Sigmoid colon (tissue), 7 donors: Measurements from ENCODE around the gene DIAPH2. TPM values are rescaled to one million over a fixed set of nuclear protein-coding genes. Genes with fewer than 3 reads are reported as not detected.

ENCODE experiments used
- DNase-seq: peaks from one replicate; pipeline ENCODE4 v3.0.0-alpha.2; 2019
- H3K27ac ChIP-seq, 4 donors: fragments of 200-600 bp; sonication (generic); one replicate each; pipeline ENCODE4 v1.5.1; 2016 to 2019; ENCODE audit warnings: mild to moderate bottlenecking in 1 of 4
- H3K27me3 ChIP-seq, 3 donors: fragments of 200-600 bp; sonication (generic); one replicate each; pipeline ENCODE4 v1.5.1; 2019; ENCODE audit warnings: mild to moderate bottlenecking in 1 of 3
- H3K36me3 ChIP-seq, 4 donors: fragments of 200-600 bp; sonication (generic); one replicate each; pipeline ENCODE4 v1.5.1; 2016 to 2019
- H3K4me1 ChIP-seq, 4 donors: fragments of 200-600 bp; sonication (generic); one replicate each; pipeline ENCODE4 v1.5.1; 2017 to 2019
- H3K4me3 ChIP-seq, 4 donors: fragments of 200-600 bp; sonication (generic); one replicate each; pipeline ENCODE4 v1.5.1; 2017 to 2019; ENCODE audit warnings: mild to moderate bottlenecking in 2 of 4, moderate library complexity in 1 of 4
- H3K9me3 ChIP-seq, 4 donors: fragments of 200-600 bp in 3 of 4; sonication (generic) in 3 of 4; one replicate each; pipeline versions ENCODE4 v1.5.1 to v1.6.1; 2013 to 2019
- EP300 ChIP-seq, 4 donors: sonication (generic); formaldehyde crosslinking; IDR thresholded peaks; one replicate each; pipeline ENCODE4 v1.6.1; 2017; ENCODE audit warnings: antibody characterized with exemption in 4 of 4
- POLR2A ChIP-seq, 2 donors: fragments of 450-650 bp; IDR thresholded peaks; one replicate each; pipeline ENCODE4 v1.6.1; 2016; ENCODE audit warnings: antibody characterized with exemption in 2 of 2, mild to moderate bottlenecking in 2 of 2, moderate library complexity in 2 of 2
- POLR2AphosphoS5 ChIP-seq, 4 donors: sonication (generic); formaldehyde crosslinking; IDR thresholded peaks; one replicate each; pipeline ENCODE4 v1.6.1; 2017; ENCODE audit warnings: antibody characterized with exemption in 4 of 4
- WGBS, 2 donors: extraction: QIAGEN DNeasy Blood & Tissue Kit; methylation state at CpG; one replicate each; pipeline ENCODE4 v1.1.7; 2013; 5-methylcytosine and 5-hydroxymethylcytosine counted together
- intact Hi-C: fragments of 100-400 bp; cut with DNase I; formaldehyde crosslinking; loops from one replicate; pipeline ENCODE4 v1.15.1; 2023
- polyA plus RNA-seq, 3 donors: library from polyadenylated mRNA; stranded (reverse); fragments of 200-250 nt; gene quantifications; one replicate each; pipeline ENCODE4 v1.2.3, GENCODE V29; 2013
- total RNA-seq, 4 donors: library from RNA; depleted of rRNA; stranded (reverse); fragments of >200 nt; gene quantifications; one replicate each; pipeline ENCODE4 v1.1.0, GENCODE V29; 2016
- TF ChIP-seq, protein P1 (sequence below), 4 experiments: fragments of 450-650 bp in 3 of 4; fragments of 200-600 bp in 1 of 4; IDR thresholded peaks; one replicate each; pipeline ENCODE4 v1.5.1; 2016 to 2019; ENCODE audit warnings: antibody characterized with exemption in 4 of 4, mild to moderate bottlenecking in 3 of 4, moderate library complexity in 2 of 4
- donor health status: healthy with polysubstance abuse.
- donor health status: Bipolar disorder and iron deficiency.
- donor health status: healthy.

Gene DIAPH2
- total and polyA plus RNA-seq, 7 donors = 6.6 to 31.3 (median 21.7) TPM

DNA sequence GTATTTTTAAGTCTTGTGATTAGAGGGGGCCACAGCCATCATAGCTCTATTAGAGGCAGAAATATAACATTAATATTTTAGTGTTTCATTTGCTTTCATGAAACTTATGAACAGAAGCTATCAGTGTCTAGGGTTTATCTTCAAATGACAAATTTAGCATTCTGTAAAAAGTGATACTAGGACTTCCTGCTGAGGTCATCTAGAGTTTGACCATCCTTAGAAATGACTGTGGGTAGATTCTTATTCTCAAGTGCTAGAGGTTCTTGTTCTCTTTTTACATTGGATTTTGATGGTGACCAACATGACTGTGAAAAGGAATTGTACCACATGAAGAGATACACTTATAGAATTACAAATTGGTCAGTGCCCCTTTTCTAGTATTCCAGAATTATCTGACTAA lies 767.6 kb downstream of the DIAPH2 start:
- Histone ChIP-seq H3K36me3 (no peaks in the 10 kb centered on the region), H3K9me3 (no peaks in the 10 kb centered on the region), H3K27ac (no peak overlapping the region), H3K27me3 (no peaks in the 10 kb centered on the region), H3K4me3 (no peak overlapping the region), H3K4me1 (no peaks in the 10 kb centered on the region)
- TF ChIP-seq EP300 (IDR thresholded peaks at IDR 0.05) = no peak
- TF ChIP-seq POLR2A (IDR thresholded peaks at IDR 0.05) = no peak
- TF ChIP-seq, protein P1, sequence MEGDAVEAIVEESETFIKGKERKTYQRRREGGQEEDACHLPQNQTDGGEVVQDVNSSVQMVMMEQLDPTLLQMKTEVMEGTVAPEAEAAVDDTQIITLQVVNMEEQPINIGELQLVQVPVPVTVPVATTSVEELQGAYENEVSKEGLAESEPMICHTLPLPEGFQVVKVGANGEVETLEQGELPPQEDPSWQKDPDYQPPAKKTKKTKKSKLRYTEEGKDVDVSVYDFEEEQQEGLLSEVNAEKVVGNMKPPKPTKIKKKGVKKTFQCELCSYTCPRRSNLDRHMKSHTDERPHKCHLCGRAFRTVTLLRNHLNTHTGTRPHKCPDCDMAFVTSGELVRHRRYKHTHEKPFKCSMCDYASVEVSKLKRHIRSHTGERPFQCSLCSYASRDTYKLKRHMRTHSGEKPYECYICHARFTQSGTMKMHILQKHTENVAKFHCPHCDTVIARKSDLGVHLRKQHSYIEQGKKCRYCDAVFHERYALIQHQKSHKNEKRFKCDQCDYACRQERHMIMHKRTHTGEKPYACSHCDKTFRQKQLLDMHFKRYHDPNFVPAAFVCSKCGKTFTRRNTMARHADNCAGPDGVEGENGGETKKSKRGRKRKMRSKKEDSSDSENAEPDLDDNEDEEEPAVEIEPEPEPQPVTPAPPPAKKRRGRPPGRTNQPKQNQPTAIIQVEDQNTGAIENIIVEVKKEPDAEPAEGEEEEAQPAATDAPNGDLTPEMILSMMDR (IDR thresholded peaks at IDR 0.05) = no peak
- TF ChIP-seq POLR2AphosphoS5 (IDR thresholded peaks at IDR 0.05) = no peak
- intact Hi-C loops = no loop called here
- DNase-seq = no peak

DNA sequence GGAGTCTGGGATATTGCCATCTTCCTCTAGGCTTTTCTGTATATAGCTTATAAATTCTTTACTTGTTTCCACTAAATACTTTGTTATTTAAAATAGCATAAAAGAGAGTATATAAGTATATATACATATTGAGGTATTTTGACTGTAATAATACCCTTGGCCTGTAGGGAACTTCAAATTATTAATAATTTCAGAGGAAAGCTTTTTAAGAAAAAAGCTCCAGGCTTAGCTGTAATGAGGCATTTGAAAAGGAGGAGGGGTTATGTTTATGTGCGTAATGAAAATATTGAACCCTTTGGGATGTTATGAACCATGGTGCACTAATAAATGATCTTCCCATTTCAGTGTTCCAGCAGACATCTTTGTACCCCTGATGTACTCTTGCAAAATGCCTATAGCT lies 777.1 kb downstream of the DIAPH2 start:
- no peak for DNase-seq

DNA sequence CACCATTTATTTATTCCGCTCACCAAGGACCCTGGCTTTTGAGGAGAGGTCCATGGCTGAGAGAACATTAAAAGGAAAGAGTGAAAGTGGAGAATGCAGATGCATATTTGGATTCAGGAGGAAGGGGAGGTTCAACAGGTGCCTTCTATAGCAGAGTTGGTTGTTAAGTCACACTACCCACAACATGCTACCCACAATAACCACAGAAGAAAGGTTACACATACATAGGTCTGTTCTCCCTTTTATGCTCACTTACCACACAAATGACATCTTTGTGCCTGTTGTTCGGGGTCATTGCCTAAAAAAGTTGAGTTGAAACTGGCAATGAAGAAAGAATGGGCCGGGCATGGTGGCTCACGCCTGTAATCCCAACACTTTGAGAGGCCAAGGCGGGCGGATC lies 786.4 kb downstream of the DIAPH2 start:
- TF ChIP-seq, protein P1 (IDR thresholded peaks at IDR 0.05) = no peak
- H3K4me3 ChIP-seq = no peak overlapping the region
- H3K36me3 ChIP-seq = no peaks in the 10 kb centered on the region
- H3K27me3 ChIP-seq = no peaks in the 10 kb centered on the region
- no peak overlapping the region for H3K27ac ChIP-seq
- DNase-seq = no peak
- 85 to 97% methylated on average over 5 to 6 of the region's 6 CpGs for WGBS, 2 donors
- H3K4me1 ChIP-seq = no peaks in the 10 kb centered on the region
- H3K9me3 ChIP-seq = no peaks in the 10 kb centered on the region
- intact Hi-C loops = no loop called here

More for the DNA sequence above, 777.1 kb downstream of the DIAPH2 start:
- no peak overlapping the region for H3K4me3 ChIP-seq
- no peaks in the 10 kb centered on the region for H3K27me3 ChIP-seq
- H3K27ac ChIP-seq = no peak overlapping the region
- WGBS, 2 donors = 100% methylated on average over 1 of the region's 1 CpG
- TF ChIP-seq POLR2A (IDR thresholded peaks at IDR 0.05) (no peak), EP300 (IDR thresholded peaks at IDR 0.05) (no peak), POLR2AphosphoS5 (IDR thresholded peaks at IDR 0.05) (no peak)
- TF ChIP-seq, protein P1 (IDR thresholded peaks at IDR 0.05) = no peak
- no peaks in the 10 kb centered on the region for H3K4me1 ChIP-seq
- intact Hi-C loops = no loop called here
- no peaks in the 10 kb centered on the region for H3K36me3 ChIP-seq
- H3K9me3 ChIP-seq = no peaks in the 10 kb centered on the region

DNA sequence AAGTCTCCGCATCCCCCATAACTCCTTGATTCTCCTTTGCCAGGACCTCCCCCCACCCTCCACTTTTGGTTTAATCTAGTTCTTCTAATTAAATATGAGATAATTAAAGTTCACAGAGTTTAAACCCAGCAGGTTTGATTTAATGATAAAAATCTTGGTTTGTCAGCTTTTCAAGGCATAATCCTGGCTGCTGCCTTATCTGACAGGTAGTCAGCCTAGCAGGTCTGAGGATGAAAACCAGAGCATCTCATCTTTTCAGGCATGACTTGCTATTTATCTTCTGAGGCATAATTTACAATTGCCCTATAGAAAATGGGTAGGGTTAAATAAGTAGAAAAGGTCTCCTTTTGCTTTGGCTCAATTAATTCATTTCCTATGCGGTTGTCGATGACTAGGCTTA lies 790.3 kb downstream of the DIAPH2 start:
- intact Hi-C loops = no loop called here
- H3K9me3 ChIP-seq = no peaks in the 10 kb centered on the region
- no peak for DNase-seq
- H3K27ac ChIP-seq = no peak overlapping the region
- H3K27me3 ChIP-seq = no peaks in the 10 kb centered on the region
- 96 to 99% methylated on average over 3 of the region's 3 CpGs for WGBS, 2 donors
- no peak overlapping the region for H3K4me3 ChIP-seq
- TF ChIP-seq EP300 (IDR thresholded peaks at IDR 0.05) = no peak
- TF ChIP-seq POLR2AphosphoS5 (IDR thresholded peaks at IDR 0.05) = no peak
- TF ChIP-seq, protein P1 (IDR thresholded peaks at IDR 0.05) = no peak
- TF ChIP-seq POLR2A (IDR thresholded peaks at IDR 0.05) = no peak
- no peaks in the 10 kb centered on the region for H3K4me1 ChIP-seq
- no peaks in the 10 kb centered on the region for H3K36me3 ChIP-seq

DNA sequence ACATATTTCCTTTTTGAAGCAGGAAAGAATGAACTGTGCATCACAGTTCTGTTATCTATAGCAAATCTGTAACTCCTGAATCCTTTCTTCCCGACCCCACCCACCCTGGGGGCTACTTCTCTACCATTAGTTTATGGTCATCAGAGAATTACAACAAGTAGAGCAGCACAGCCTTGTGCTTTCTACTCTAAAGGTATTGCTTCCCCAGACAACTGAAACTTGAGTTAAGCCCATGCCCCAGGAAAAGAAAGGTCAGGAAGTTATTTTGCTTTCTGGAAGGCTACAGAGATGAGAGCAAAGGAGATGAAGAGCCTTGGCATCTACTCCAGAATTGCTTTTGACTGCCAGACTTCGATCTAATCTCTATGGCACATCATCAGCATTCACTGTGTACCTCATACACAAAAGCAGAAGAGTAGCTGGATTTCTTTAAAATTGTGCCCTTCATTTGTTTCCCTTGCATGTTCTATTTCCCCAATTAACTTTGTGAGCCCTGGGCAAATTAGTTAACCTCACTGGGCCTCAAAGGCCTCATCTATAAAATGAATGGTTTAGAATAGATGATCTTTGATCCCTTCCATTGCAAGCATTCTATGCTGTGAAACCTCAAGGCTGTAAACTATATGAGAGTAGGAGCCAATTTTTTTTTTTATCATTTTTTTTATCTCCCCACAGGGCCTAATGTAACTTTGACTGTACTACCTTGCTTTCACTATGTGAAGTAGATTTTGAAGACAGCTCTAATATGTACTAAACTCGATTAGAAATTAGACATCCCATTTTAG lies 794.7 kb downstream of the DIAPH2 start:
- no peaks in the 10 kb centered on the region for H3K4me1 ChIP-seq
- no peaks in the 10 kb centered on the region for H3K36me3 ChIP-seq
- intact Hi-C loops = no loop called here
- H3K27me3 ChIP-seq = no peaks in the 10 kb centered on the region
- no peak overlapping the region for H3K27ac ChIP-seq
- TF ChIP-seq POLR2AphosphoS5 (IDR thresholded peaks at IDR 0.05) (no peak), POLR2A (IDR thresholded peaks at IDR 0.05) (no peak), EP300 (IDR thresholded peaks at IDR 0.05) (no peak)
- TF ChIP-seq, protein P1 (IDR thresholded peaks at IDR 0.05) = no peak
- 23 to 73% methylated on average over 3 of the region's 3 CpGs for WGBS, 2 donors
- no peaks in the 10 kb centered on the region for H3K9me3 ChIP-seq
- no peak overlapping the region for H3K4me3 ChIP-seq
- DNase-seq = no peak
